HG02678 (cell line): ENCODE data around the gene AMT.
"Not testable (repeated sequence)": the region's sequence is repeated elsewhere in the genome, so short reads cannot be mapped to it uniquely, and the experiment has no call there.

ENCODE experiments used
- ATAC-seq: cut with Tn5 transposase; IDR thresholded peaks from one replicate; pipeline ENCODE4 v1.9.1; 2021; ENCODE audit warnings: mild to moderate bottlenecking, moderate library complexity; ENCODE audit not compliant: unreplicated experiment

The AMT gene

DNA sequence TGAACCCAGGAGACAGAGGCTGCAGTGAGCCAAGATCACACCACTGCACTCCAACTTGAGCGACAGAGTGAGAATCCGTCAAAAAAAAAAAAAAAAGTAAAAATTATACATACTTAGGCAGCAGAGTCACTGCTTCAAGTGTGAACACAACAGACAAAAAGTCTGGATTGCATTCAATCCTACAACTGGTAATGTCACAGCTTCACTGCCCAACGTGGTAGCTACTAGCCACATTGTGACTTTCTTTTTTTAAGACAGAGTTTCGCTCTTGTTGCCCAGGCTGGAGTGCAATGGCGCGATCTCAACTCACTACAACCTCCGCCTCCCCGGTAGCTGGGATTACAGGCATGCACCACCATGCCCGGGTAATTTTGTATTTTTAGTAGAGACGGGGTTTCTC lies 31.0 kb downstream of the AMT start:
- not testable (repeated sequence) for ATAC-seq

DNA sequence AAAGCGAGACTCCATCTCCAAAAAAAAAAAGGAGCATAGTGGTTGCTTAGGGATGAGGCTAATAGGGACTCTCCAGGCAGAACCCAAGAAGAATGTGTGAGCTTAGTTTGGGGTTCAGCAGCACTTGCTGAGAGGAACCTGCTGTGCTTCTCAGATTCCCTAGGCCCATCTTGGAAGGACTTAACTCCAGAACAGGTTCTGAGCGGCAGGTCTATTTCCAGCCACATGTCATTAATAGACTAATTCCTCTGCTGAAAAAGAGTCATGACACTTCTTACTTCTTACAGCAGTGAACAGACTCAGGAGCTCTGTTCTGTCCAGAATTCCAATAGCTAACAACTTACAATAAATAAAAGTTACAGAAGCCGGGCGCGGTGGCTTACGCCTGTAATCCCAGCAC lies 33.0 kb downstream of the AMT start:
- no peak for ATAC-seq

DNA sequence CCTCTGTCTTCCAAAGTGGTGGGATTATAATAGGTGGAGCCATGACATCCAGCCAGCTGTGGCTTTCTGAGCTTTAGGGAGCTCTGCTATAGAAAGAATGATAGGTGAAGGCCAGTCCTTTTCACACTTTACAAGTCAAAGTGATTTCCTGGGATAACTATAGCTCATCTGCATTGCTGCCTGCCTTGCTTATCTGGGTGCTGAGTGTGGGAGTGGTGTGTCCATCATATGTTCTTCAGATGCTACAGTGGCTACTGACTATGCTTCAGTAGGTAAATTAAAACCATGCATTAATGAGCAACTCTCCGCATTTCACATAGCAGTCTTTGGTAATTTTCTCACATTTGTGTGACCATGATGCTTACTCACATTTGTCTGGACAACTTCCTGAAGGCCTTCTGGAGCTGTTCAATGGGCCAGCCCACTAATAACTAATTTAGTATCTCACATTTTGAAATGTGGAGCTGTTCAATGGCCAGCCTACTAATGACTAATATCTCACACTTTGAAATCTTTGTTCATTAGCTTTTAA lies 33.9 kb downstream of the AMT start:
- no peak for ATAC-seq

DNA sequence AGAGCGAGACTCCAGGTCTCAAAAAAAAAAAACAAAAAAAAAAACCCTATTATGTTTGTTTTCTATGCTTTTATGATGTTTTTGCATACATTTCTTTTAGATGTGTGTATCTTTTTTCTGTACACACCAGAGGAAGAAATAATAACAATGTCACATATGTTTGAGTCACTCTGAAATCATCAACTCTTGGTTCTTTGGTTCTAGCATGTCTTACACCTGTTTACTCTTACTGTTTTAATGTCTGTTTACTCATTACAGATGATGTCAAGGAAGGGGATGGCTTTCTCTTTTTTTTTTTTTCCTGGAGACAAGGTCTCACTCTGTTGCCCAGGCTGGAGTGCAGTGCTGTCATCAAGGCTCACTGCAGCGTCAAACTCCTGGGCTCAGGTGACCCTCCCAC lies 34.6 kb downstream of the AMT start:
- ATAC-seq = no peak

DNA sequence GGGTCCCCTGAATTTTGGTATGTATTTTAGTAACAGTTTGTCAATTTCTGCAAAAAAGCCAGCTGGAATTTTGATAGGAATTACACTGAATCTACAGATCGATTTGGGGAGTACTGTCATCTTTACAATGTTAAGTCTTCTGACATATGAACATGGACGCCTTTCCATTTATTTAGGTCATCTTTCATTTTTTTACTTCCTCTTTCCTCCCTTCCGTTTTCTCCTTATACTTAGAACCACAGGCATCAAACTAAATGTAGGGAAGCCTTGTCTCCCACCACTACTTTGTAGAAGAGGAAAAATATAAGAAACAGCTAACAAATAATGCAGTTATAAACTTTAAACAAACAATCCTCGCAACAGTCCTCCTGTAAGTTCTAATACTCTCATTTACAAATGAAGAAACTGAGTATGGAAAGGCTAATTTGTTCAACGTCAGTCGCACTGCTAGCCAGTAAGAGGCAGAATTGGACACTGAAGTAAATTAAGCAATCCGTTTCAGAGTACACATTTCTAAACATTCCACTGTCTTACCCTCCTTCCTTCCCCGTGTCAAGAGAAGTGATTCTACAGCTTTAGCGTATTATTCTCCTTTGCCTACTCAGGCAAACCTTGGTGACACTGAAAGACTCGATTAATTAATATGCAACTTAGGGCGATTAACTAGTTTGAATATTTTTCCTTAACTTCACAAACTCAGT lies 36.1 kb downstream of the AMT start:
- ATAC-seq = no peak

DNA sequence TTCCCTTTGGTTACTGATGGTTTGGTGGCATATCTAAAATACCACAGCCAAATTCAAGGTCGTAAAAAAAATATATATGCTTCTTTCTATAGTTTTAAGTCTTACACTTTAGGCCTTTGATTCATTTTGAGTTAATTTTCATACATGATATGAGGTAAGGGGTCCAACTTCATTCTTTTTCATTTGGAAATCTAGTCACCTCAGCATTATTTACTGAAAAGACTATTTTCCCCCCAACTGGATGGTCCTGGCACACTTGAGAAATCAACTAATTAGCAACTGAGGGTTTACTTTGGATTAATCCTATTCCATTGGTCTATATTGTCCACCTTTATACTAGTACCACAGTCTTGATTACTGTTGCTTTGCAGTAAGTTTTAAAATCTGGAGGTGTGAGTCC lies 36.7 kb downstream of the AMT start:
- no peak for ATAC-seq

DNA sequence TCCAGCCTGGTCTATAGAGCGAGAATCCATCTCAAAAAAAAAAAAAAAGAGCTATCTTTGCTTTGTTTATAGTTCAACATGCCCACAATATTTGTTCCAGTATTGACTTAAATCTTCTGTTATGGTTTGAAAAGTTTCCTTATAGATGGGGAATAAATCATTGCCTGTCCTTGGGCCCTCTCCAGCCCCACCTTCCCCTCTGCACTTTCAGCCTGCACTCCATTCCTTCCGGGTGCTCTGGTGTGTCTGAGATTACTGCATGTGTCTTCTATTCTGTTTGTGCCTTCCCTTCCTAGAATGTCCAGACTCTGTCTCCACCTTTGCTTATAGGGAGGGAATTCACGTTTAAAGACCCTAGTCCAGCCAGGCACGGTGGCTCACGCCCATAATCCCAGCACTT lies 38.9 kb downstream of the AMT start:
- no peak for ATAC-seq

DNA sequence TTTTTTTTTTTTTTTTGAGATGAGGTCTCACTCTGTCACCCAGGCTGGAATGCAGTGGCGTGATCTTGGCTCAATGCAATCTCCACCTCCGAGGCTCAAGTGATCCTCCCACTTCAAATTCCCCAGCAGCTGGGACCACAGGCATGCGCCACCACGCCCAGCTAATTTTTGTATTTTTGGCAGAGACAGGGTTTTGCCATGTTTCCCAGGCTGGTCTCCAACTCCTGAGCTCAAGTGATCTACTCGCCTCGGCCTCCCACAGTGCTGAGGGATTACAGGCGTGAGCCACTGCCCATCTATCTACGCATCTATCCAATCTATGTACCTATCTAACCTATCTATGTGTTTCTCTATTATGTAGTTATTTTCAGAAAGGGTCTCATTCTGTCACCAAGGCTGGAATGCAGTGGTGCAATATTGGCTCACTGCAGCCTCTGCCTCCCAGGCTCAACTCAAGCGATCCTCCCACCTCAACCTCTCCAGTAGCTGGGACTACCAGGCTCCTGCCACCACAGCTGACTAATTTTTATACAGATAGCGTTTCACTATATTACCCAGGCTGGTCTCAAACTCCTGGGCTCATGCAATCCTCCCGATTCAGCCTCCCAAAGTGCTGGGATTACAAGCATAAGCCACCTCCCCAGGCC lies 43.9 kb downstream of the AMT start:
- no peak for ATAC-seq

DNA sequence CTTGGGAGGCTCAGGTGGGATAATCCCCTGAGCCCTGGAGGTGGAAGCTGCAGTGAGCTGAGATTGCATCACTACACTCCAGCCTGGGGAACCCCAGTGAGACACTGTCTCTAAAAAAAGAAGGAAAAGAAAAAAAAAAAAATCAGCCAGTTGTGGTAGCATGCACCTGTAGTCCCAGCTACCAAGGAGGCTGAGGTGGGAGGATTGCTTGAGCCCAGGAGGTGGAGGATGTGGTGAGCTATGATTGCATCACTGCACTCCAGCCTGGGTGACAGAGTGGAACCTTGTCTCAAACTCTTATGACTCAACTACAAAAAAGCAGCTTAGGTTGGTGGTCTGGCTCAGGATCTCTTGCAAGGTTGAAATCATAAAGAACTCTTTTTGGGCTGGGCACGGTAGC lies 44.8 kb downstream of the AMT start:
- ATAC-seq = no peak

DNA sequence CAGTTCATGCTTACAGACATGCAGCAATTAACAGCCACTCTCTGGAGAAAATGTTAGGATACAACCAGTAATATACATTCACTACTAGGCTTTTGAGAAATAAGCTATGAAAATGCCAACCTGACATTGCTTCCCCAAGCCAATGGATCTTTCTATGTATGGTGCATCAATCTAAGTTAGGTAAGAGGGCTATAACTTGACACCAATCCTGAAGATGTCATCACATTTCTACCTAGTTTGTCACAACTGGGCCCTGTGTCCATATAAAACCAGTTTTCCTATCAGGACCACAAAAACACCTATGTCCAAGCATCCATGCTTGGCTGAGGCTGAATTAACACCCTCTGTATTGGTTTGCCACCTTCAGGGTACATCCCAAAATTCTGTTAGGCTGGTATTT lies 50.3 kb downstream of the AMT start:
- ATAC-seq = no peak

DNA sequence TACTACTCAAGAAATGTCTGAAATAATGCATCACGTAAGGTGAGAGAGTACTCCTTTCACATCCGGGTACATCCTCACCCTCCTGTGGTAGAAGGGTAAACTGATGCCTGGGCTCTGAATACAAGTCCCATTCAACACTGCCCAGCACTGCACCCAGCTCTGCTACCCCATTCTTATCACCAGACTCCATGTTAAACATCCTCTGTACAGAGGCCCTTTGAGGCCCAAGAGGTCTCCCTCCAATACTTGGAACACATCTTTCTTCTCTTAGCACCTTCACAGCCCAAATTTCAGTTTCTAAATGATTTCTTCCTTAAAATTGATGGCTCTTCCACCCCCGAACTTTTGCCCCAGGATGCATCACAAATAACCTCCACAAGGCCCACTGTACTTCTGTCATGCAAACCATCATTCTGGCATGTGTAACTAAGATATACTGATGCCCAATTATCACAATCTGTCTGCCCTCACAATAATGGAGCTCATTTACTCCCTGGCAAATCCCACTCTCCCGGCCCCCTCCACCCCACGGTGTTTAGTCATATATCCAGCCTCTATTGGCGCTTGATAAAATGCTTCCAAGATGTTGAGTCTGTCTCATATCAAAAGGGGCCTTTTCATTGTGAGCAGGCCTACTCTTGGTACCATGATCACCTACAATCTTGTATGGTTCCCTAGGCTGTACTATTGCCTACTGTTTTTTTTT lies 51.5 kb downstream of the AMT start:
- no peak for ATAC-seq
